Ovary (tissue), 3 donors: ENCODE data around the gene ST6GALNAC3.

ENCODE experiments used
- CTCF ChIP-seq, 3 donors: fragments of 450-650 bp in 2 of 3; fragments of 200-600 bp in 1 of 3; IDR thresholded peaks; one replicate each; pipeline versions ENCODE4 v1.5.1 to v1.8.0; 2016 to 2022; ENCODE audit warnings: antibody characterized with exemption in 3 of 3, mild to moderate bottlenecking in 1 of 3
- EP300 ChIP-seq: sonication (generic); formaldehyde crosslinking; IDR thresholded peaks from one replicate; pipeline ENCODE4 v1.6.1; 2017; ENCODE audit warnings: antibody characterized with exemption
- POLR2A ChIP-seq: fragments of 450-650 bp; IDR thresholded peaks from one replicate; pipeline ENCODE4 v1.6.1; 2017; ENCODE audit warnings: antibody characterized with exemption, mild to moderate bottlenecking, moderate library complexity
- donor health status: DM: no; HTN: no; CAD: no.

GRCh38 chr1:76463849-76464248, 389.3 kb downstream of the ST6GALNAC3 start:
- TF ChIP-seq CTCF (IDR thresholded peaks at IDR 0.05) (no peak), POLR2A (no peak), EP300 (no peak)
